Raji (cell line): ENCODE measurements around the gene NAA20.

Experiments
- POLR2A ChIP-seq: IDR thresholded peaks from 2 replicates; pipeline ENCODE4 v1.6.1; 2011; ENCODE audit warnings: low read depth, low read length, control low read depth; ENCODE audit not compliant: insufficient read depth

The NAA20 gene

DNA sequence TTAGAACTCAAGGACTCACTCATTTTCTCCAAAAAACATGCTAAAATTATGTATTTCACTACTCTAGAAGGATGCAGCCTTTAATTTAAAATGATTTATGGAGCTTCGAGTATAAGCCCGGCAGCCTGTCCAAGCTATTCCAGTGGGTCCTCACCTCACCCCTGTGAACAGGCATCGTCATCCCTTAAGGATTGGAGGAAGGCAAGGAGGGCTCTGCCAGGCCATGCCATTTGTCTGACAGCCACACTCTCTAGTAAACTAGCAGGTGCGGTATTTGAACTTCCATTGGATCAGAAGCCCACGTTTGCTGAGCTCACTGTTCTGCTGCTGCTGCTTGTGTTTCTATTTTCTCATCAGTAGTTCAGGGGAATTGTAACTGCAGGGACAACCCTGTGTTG, 39.8 kb upstream of the NAA20 start:
- TF ChIP-seq POLR2A: no peak

DNA sequence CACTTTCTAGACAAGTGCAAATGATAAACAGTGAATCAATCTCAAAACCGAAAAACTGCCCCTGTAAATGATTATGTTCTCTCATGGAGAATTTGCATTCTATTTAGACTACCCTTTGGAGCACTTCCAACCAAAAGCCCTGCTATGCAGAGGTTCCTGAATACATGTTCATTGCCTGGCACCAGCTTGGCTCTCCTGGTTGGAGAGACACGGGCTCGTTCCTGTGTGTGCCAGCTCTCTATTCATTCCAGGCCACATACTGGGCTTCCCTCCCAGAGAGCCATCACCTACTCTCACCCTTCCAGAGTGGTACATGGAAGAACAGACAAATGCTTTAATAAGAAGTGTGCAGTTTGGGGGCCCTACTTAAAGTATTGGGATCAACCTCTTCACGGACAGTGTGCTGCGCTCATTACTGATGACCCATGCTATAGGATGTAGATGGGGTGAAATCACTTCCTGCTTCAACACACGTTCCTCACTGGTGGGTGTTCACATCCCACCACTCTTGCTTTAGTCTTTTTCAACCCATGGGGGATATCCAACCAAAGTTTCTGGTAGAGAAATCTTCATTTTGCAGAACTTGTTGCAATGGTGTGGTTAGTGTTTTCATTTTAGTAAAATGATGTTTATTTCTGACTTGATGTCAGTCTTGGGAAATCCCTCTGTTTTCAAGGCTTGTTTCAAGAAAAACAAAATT, 38.5 kb upstream of the NAA20 start:
- no peak for TF ChIP-seq POLR2A

DNA sequence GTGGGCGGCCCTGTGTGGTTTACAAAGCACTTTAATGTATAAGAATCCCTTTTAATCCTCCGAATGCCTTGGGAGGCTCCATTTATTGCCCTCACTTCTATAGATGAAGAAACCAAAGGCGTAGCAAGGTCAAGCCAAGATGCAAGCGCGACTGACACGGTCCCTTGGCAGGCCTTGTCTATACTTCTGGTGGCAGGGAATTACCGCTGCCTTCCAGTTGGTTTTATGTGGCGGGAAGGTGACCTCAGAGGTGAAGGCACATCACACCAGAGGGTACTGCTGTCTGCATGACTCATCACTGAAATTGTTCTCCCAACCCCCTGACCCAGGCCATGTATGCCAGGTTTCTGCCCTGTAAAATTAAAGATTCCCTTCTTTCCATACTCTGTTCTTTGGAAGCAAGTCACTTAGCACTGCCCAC, 36.1 kb upstream of the NAA20 start:
- no peak for TF ChIP-seq POLR2A

DNA sequence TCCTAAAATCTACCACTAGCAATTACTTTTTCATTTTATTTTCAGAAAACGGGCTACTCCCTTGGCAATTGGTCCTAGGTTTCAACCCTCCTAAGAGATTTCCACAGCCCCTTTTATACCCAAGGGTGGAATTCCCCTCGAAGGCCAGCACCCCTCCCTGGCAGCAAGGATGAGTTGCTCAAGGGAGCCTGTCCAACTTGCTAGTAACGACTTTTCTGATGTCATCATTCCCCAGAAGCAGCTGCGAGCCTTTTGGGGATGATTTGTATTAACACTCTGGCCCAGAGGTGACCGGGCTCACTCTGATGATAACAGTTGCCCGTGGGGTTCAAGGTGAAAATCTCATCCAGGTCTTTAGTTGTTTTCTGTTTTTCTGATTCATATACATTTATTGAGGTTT, 30.7 kb upstream of the NAA20 start:
- TF ChIP-seq POLR2A: no peak

DNA sequence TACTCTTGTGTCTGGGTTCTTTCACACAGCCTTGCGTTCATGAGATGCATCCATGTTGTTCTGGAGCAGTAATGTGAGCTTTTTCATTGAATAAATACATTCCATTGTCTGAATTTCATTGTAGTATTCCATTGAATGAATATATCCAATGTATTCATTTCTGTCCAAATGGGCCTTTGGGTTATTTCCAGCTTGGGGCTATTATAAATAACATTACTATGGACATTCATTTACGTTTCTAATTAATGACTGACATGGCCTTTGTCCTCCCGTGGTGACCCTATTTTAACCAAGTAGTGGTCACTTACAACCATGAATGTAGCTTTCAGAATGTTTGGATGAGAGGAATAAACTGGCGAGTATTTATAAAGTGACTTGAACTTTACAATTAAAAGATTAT, 30.1 kb upstream of the NAA20 start:
- TF ChIP-seq POLR2A: no peak

DNA sequence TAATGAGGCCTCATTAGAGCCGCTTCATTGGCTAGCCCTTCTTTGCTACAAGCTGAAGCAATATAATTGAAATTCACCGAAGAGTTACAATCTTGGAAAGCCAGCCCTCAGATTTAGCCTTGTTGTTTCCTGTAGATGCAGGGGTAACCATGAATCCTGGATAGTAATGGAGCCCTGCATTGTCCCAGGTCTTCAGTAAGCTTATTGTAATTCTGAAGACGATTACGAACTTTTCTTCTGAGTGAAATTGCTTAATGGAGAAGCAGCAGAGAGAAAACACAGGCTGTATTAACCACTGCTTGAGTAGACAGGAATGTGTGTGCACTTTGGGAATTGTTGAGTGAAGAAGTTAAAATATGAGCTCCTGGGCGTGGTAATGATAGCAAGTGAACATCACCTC, 26.3 kb upstream of the NAA20 start:
- TF ChIP-seq POLR2A: no peak

DNA sequence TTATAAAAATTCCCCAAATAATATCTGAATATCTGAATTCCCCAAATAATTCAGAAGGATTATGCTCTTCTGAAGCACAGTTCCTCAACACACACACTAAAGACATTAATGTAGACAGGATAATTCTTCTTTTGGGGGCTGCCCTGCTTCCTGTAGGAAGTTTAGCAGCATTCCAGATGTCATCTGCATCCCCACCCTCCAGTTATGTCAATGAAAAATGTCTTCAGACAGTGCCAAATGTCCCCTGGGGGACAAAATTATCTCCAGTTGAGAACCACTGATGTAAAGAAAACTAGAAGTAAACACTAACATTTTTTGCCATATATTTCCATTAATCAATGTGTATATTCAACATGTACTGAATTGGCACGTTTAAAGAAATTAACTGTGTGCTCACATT, 25.9 kb upstream of the NAA20 start:
- no peak for TF ChIP-seq POLR2A

DNA sequence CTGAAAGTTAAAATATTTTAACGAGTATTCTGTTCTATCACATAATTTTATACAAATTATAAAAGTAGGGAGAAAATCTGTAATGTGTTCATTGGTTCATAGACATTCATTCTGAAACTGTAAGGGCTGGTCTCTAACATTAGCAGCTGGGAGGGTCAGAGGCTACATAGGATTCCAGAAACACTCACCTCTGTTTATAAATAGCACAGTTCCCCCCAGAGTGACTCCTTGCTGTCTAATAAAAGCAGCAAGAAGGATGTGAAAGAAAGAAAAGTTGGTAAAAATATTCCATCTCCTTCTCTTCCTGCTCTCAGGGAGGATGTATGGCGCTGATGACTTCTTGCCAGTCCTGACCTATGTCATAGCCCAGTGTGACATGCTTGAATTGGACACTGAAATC, 25.3 kb upstream of the NAA20 start:
- no peak for TF ChIP-seq POLR2A

DNA sequence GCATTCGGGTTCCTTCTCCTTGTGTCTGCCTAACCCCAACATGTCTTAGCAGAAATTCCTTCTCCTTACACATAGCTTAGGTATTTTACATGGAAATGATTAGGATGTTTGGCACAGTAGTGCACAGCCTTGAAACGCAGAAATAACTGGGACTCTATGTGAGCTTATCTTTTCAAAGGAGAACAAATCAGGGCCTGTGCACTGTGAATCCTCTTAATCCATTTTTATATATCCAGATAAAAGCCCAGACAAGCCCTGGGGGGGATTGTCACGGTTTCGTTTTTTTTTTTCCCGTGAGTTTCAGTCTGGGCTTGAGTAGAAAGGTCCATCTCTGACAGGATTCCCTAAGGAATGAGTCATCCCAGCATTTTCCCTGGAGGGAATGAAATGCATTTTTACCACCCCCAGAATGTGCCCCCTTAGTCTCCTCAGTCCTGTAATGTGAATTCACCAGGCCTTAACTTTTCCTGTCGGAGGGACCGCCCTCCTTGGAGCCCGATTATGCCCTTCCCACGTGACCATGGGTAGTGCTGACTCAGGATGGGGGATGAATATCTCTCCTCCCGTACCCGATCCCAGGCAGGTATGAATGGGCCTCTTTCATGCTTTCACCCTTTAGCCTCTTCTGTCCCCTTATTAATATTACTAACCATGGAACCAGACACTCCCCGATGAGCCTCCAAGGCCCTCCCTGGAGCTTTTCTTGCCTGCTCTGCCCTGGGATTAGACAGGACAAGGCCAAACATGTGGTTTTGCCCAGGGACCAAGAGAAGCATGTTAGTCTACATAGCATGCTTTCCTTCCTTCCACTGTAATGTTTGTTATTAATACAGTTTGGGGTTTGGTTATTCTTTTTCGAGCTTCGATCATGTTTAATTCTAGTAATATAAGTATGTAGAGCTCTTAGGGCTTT, 23.9 kb upstream of the NAA20 start:
- TF ChIP-seq POLR2A: no peak

DNA sequence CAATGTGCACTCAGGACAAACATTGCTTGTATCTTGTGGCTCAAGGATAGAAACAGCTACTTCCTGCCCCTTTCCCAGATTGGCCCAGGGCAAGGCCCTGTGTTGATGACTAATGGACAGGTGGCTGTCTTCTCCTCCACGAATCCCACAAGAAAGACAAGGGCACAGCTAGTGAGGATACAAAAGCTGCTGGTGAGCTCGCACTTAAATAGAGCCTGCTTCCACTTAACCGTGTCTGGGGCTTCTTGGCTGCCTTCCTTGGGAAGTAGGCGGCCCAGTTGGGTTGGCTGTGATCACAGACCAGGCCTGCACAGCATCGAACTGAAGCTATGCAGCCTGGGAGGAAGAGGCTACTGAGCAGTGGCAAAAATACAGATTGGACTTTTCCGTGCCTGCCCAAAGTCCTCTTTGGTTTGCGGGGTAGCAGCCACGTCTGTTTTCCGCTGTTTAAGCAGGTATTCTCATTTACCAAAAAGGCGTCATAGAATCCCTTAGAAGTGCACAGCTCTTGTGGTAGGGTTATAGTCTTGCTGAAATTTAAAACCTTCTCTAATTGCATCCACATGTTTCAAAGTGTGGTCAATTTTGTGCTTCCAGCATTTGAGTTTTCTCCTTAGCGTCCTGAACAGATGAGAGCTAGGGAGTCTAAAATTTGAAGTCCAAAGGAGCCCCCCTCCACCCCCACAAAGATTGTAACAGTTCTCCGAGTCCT, 23.0 kb upstream of the NAA20 start:
- TF ChIP-seq POLR2A: no peak

DNA sequence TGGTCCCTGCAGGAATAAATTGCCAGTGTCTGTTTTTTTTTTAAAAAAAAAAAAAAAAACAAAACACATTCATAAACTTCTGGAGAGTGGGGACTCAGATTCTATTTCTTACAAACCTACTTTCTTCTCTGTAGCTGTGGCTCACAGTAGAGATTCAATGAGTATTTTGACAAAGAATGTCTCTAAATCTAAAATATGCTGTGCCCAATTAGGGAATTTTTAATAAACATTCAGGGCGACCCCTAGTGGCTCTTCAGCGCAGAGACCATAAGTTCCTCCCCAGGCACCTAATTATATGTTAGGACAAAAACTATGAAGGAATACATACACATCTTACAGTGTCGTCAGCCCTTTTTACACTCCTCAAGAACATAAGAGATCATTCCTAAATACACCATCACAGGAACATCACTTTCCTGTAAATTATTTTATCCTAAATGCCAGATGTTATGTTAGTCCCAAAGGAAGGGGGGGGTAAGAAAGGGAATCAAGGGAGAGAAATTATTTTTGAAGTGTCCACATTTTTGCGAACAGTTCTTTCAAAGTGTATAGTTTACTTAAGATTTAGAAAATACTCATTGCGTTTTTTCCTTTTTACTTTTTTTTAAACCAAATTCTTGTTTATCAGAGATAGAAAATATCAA, 21.8 kb upstream of the NAA20 start:
- TF ChIP-seq POLR2A: no peak

DNA sequence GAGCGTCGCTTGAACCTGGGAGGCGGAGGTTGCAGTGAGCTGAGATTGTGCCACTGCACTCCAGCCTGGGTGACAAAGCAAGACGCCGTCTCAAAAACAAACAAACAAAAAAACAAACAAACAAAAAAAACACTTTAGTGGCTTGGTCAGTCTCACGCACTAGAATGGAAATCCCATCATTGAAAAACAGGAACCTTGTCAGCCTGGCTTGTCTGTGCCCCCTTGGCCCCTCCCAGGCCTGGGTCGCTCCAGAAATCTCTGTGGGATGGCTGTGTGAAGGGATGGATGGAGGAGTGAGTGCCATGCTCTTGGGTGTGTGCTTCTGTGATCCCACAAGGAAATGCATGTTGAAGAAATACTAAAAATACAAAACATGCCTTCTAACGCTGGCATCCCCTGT, 20.9 kb upstream of the NAA20 start:
- no peak for TF ChIP-seq POLR2A

DNA sequence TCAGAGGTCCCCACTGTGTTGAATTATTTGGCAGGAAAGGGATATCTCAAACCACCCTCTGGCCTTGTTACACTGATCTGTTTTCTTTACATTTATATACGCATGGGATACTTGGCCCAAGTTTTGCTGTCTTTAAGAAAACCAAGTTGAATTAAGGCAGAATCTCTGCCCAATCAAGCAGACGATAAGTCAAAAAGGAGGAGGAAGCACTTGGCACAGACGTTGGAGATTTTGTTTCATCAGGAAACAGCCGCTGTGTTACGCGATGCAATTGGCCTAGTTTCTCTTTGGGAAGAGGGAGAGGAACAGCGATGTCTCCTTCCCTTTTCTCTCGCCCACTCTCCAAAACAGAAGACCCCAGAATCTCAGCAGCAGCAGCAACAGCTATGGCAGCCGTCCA, 20.2 kb upstream of the NAA20 start:
- no peak for TF ChIP-seq POLR2A

DNA sequence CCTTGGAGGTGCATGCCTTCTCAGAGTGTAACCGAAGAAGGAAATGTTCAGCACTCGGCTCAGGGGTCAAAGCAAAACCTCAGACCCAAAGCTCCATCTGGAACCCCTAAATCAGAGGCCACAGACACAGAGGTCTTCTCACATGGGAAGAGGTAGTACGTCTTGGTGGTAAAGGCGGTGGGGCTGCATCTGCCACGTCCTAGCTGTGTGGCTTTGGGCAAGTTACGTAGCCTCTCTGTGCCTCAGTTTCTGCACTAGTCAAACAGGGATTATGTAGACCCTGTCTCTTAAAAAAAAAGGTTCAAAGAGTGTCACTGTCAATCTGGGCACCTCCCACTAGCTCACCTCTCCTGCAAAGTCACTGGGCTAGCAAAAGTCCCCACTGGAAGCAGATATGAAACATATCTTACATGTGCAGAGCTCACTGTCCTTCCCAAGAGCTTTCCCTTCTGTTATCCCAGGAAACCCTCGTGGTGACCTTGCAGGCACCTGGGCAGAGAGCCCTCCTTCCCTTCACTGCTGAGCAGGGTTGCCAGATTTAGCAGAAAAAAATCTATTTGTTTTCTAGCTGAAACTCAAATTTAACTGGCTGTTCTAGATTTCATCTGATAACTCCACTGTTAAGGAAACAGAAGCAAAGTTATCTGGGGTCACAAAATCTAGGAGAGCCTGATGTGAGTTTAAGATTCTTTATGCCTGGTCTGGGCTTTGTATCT, 18.0 kb upstream of the NAA20 start:
- TF ChIP-seq POLR2A: no peak
